Measurements from ENCODE around the gene CDC40. TPM values are rescaled to one million over a fixed set of nuclear protein-coding genes. Genes with fewer than 3 reads are reported as not detected.
"Not testable (repeated sequence)": the region's sequence is repeated elsewhere in the genome, so short reads cannot be mapped to it uniquely, and the experiment has no call there.

CDC40 gene
- total and polyA plus RNA-seq, 3 donors from 2014 or later, result 16.3 to 20.1 (median 17.9) TPM

DNA sequence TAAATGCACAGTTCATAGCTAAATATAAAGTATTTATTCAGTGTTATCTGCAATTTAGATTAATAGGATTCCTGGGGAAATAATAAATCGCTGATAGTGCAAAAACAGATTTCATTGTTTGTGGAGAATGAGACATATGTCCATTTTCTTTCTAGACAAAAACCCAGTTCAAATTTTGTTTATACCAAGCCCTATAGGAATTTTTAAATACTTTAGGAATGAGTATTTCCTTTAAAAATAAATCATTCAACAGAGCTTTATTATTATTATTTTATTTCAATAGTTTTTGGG, 91.5 kb downstream of the CDC40 start:
- Histone ChIP-seq H3K27me3 (no peaks in the 10 kb centered on the region), H3K27ac (no peak overlapping the region), H3K4me3 (no peak overlapping the region), H3K9me3 (no peaks in the 10 kb centered on the region), H3K4me1 (no peaks in the 10 kb centered on the region), H3K36me3 (ENCODE audit: low read depth, missing control alignments) (no peaks in the 10 kb centered on the region)
- 83 to 86% methylated on average over 1 of the region's 1 CpG for WGBS, 2 donors
- no peak for TF ChIP-seq POLR2A (IDR thresholded peaks at IDR 0.05)
- TF ChIP-seq CTCF (IDR thresholded peaks at IDR 0.05), result no peak
- no peak for DNase-seq
- intact Hi-C loops (cut with DNase I; ENCODE audit: low total_unique reads), result no loop called here

GRCh38 chr6:110272781-110273180, 92.6 kb downstream of the CDC40 start:
- H3K36me3 ChIP-seq (ENCODE audit: low read depth, missing control alignments); H3K4me1 ChIP-seq; DNase-seq; H3K27ac ChIP-seq; H3K9me3 ChIP-seq; H3K4me3 ChIP-seq; intact Hi-C loops (cut with DNase I; ENCODE audit: low total_unique reads); H3K27me3 ChIP-seq: not testable (repeated sequence)

DNA sequence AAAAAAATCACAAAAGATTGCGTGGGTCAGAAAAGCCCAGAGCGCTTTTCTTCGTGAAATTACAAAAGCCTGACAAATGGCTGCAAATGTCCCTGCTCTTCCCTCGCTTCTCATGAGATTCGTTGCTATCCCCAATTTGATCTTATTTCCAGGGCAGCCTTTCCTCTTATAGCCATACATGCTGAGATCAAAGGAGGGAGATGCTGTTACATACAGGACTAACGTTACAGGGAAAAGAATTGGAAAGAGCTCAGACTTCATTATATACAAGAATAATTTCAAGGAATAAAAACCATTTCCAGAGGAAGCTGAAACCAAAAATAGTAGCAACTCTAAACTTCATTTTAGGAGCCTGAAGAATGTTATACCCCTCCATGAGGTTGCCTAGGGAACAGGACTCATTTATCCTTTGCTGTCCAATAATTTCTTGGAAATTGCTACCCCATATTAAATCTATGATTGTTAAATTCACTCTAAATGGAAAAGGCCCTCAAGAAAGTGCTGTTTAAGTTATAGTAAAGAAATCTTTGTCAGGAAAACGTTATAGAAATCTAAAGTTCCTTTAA, 97.0 kb downstream of the CDC40 start:
- no peak for DNase-seq
- intact Hi-C loops (cut with DNase I; ENCODE audit: low total_unique reads), result no loop called here
- no peak overlapping the region for H3K4me3 ChIP-seq
- H3K27ac ChIP-seq, result no peak overlapping the region
- H3K36me3 ChIP-seq (ENCODE audit: low read depth, missing control alignments), result no peaks in the 10 kb centered on the region
- WGBS, 2 donors, result 75 to 76% methylated on average over 7 of the region's 7 CpGs
- H3K9me3 ChIP-seq, result no peaks in the 10 kb centered on the region
- H3K27me3 ChIP-seq, result no peaks in the 10 kb centered on the region
- TF ChIP-seq CTCF (IDR thresholded peaks at IDR 0.05) (no peak), POLR2A (IDR thresholded peaks at IDR 0.05) (no peak)
- no peaks in the 10 kb centered on the region for H3K4me1 ChIP-seq

Other genes with a start within 250 kb of the CDC40 start
- not detected for gene GPR6, start 202.1 kb upstream of the CDC40 start, total RNA-seq
- not detected for gene GPR6, start 202.1 kb upstream of the CDC40 start, polyA plus RNA-seq (ENCODE audit: insufficient read depth, low read depth, low replicate concordance)
- 100 to 1,000 TPM; 102 to 204 TPM for gene WASF1, start 757 bp upstream of the CDC40 start, total RNA-seq
- gene WASF1, start 757 bp upstream of the CDC40 start, polyA plus RNA-seq (ENCODE audit: insufficient read depth, low read depth, low replicate concordance), result 158 TPM
- 1 to 10 TPM; 3.5 to 6.0 TPM for gene METTL24, start 177.9 kb downstream of the CDC40 start, total RNA-seq
- 6.3 TPM for gene METTL24, start 177.9 kb downstream of the CDC40 start, polyA plus RNA-seq (ENCODE audit: insufficient read depth, low read depth, low replicate concordance)
- under 1 TPM; 0.19 to 0.24 TPM for gene DDO, start 235.1 kb downstream of the CDC40 start, total RNA-seq
- gene DDO, start 235.1 kb downstream of the CDC40 start, polyA plus RNA-seq (ENCODE audit: insufficient read depth, low read depth, low replicate concordance), result 0.73 TPM